GM19043 (cell line): ENCODE results near the gene NPDC1.

Experiments
- ATAC-seq: cut with Tn5 transposase; IDR thresholded peaks from one replicate; pipeline ENCODE4 v1.9.1; 2021; ENCODE audit warnings: low read depth; ENCODE audit not compliant: unreplicated experiment

The NPDC1 gene

DNA sequence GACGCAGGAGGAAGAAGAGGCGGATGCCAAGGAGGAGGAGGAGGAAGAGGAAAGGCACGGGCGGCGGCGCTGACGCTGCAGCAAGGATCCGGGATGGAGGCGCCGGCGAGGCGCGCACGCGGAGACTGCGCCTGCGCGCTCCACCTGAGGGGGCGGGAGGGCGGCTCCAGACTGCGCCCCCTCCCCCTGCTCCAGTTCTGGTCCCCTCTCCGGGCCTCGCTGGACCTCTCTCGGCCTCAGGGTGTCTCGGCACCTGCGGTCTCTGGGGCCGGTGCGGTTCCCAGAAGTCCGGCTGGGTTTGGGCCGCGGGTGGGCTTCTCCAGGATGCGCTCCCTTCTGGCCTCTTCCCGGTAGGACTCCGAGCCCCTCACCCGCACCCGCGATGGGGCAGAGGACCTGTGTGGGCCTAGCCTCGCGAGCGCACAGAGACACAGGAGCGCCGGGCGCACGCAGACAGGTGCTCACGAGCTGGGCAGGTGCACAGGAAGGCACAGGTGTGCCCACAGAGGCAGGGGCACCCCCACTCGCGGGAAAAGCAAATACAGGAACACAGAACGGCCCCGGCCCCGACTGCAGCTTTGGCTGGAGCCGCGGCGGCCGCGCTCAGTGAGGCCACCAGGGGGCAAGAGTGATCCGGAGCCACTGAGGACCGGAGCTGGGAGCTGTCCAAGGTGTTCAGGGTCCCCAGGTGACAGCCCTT is at the start of gene NPDC1:
Gene NPDC1, minus strand, starts transcription at position 90 of the 700 bp plus-strand sequence. CDS start 188 bp downstream, outside the sequence.
- ATAC-seq, result no peak

DNA sequence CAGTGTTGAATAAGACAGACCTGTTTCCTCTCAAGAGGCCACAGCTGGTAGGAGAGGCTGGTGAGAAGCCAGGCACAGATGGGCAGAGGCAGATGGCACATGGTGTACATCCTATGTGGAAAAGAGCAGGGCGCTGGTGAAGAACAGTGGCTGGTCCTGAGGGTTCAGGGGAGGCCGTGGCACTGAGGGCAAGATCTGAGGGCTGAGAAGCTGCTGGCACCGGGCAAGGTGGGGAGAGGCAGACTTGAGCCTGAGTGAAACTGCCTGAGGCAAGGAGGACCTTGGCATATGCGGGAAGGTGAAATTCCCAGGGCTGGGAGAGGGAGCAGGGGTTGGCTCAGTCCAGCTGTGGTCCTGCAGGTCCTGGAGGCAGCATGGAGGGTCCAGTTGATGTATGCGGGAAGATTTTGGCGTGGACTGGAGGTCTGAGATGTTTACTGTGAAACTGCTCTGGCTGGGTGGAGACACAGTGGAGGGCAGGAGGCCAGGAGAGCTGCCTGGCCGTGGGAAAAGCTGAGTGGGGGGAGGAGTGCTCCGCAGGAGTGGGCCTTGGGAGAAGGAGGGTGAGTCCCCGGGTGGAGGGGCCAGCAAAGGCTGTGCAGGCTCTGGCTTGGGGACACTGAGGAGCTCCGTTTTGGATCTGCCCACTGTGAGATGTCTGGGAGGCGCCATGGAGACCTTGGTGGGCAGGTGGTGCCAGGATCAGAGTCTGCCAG is 43.4 kb upstream of the NPDC1 start:
- no peak for ATAC-seq

DNA sequence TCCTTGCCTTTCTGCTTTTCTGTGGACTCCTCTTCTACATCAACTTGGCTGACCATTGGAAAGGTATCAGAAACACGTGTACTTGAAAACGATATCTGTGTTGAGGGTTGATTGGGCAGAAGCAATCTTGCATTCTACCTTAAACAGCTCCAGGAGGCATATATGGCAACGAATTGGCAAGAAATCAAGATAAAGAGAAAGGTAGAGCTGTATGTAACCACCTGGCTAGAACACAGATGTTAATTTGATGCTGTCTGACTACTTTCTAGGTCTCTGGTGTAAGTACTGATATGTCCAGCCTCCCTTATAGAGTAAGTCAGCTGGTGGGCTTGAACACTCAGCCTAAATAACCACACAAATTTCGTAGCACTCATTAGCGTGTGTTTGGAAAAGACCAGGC is 42.1 kb upstream of the NPDC1 start:
- ATAC-seq, result no peak

GRCh38 chr9:137087409-137087925 is 41.5 kb upstream of the NPDC1 start:
- no peak for ATAC-seq

DNA sequence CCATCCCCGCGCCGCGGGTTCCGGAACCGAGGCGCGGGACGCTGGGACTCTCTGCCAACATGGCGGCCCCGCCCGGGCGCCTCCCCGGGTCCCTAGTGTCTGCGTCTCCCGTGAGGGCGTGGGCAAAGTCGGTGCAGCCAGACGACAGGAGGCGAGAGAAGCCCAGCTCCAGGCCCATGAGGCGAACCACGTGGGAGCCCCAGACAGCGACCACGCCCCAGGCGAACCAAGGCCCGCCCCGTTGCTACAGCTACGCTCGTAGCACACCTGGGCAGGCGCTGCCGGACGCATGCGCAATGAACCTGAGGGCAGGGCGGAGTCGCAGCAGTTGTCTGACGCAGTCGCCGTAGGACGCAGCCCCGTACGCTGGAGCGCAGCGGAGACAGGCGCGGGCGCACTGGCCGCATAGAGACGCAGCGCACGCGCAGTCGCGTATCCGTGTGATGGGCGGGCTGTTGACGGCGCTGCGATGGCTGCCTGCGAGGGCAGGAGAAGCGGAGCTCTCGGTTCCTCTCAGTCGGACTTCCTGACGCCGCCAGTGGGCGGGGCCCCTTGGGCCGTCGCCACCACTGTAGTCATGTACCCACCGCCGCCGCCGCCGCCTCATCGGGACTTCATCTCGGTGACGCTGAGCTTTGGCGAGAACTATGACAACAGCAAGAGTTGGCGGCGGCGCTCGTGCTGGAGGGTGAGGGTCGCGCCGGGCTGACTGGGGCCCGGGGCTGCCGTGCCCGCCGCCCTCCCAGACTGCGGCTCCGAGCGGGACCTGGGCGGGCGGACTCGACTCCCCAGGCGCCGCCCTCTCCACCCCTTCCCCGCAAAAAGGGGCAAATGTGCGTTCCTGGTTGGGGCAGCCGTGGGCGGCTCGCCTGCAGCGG is 40.8 kb upstream of the NPDC1 start, which contains the start of gene MAN1B1:
Gene MAN1B1, plus strand, starts transcription at position 455 of the 878 bp plus-strand sequence. Its CDS starts 15 bp downstream, at position 470.
- ATAC-seq, result peak; percentile 82

GRCh38 chr9:137085920-137086530 is 40.0 kb upstream of the NPDC1 start:
- no peak for ATAC-seq

DNA sequence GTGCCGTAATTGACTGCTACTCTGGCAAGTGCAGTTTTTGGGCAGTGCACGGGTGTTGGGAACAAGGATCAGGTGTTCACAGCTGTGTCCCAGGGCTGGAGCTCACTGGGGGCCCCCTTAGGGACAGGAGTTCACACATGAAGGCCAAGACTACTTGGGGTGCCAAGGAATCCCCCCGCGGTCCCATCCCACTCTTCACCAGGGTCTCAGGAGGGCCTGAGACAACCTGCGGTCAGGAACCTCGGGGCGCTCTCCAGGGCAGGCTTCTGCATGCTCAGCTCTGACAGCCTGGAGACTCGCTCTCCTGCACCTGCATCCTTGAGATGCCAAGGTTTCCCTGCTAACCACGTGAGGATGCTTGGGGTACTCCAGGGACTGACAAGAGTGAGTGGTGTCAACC is 38.5 kb upstream of the NPDC1 start:
- ATAC-seq, result no peak

DNA sequence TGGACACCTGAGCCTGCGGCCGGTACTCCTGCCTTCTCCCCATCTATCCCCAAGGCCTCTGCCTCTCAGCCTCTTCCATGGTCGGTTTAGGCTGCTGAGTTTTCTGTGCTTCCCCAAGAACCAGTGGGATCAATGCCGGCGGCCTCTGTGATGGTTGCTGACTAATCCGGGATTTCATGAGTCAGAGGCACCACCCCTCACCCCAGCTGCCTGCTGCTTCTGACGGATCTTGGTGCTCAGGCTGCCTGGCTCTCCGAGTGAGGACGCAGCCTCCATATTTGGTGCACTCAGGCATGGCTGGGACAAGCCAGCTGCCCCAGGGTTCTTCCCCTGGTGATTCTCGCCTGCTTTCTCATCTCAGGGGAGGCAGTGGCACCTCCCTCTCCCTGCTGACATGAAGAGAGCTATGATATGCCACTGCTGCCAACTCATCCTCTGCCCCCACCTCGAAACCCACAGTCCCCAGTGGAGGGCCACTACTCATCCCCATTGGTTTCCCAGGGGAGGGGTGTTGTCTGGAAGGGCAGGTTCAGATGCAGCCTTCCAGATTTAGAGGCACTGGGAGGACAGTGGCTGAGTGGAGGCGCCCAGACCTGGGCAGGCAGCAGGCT is 37.5 kb upstream of the NPDC1 start:
- no peak for ATAC-seq

- ATAC-seq, result no peak
These were observed 36.9 kb upstream of the NPDC1 start for GRCh38 chr9:137082925-137083290.

DNA sequence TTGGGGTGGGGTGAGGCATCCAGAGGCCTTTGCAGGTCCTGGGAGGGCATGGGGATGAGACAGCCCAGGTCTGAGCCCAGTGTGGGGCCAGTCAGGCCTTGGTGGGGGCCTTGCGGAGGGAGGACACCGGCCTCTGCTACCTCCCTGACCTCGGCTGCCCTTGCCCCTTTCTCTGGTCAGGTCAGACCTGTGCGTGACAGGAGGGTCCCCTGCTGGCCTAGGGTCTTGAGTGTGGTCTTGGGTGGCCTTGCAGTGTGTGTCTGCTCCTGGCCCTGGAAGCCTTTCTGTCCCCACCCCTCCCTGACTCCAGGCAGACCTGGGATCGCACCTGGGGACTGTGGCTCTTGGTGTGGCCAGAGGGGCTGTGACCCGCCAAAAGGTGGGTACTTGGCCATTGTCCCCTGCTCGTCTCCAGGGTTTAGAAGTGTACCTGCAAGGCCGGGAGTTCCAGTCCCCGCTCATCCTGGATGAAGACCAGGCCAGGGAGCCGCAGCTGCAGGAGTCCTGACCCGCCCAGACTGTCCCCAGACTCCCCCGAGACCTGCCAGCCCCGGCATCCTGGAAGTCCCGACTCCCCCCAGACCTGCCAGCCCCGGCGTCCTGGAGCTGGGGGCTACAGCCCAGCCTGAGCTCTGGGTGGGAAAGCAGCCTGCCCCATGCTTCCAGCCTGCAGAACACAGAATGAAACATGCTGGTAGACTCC is 36.4 kb upstream of the NPDC1 start:
- no peak for ATAC-seq

DNA sequence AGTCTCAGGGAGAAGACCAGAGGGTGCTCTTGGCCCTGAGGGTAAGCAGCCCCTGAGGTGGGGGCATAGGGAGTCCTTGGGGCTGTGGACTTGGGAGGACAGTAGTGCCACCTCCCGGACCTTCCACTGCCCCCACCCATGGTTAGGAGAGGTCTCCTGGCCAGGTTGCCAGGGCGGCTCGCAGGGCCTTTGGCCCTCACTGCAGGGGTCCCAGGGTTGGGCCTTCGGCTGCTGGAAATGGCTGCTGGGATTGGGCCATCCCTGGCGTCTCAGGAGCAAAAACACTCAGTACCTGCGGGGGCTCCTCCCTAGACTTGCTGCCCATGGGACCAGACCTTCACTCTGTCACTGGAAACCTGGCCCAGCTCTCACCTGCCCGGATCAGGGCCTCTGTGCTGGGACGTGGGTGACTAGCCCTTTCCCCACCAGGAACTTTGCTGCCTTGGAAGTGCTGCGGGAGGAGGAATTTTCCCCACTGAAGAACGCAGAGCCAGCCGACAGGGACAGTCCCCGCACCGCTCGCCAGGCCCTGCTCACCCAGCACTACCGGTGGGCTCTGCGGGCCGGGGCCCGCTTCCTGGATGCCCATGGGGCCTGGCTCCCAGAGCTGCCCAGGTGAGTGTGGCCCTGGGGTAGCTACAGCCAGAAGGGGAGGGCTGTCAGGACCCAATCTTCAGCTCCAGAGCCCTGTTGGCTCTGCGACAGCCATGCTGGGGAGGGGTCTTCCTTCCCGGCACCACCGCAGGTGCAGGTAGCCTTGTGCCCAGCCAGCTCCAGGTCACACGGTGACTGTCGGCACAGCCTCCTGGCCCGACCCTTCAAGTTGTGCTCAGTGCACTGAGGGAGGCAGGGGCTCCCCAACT is 34.5 kb upstream of the NPDC1 start:
- ATAC-seq, result no peak

GRCh38 chr9:137079401-137079787 is 33.4 kb upstream of the NPDC1 start:
- ATAC-seq, result no peak

DNA sequence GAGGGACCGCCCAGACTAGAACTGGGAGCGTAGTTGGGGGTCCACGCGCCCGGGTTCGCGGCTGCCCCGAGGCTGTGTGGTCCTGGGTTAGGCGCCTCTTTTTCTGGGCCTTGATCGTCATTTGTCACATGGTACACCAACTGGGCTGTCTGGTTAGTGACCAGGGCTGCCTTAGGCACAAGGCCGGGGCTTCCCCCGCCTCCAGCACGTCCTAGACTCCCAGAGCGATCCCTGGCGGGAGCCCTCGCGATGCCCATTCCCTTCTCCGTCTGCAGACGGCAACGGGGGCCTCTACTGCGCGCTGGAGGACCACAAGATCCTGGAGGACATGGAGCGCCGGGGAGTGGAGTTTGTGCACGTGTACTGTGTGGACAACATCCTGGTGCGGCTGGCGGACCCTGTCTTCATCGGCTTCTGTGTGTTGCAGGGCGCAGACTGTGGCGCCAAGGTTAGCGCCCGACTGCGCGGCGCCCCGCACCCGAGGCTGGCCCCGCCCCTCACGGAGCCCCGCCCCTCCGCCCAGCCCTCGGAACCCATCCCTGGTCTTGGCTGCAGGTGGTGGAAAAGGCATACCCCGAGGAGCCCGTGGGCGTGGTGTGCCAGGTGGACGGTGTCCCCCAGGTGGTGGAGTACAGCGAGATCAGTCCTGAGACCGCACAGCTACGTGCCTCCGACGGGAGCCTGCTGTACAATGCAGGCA is 32.9 kb upstream of the NPDC1 start:
- no peak for ATAC-seq

DNA sequence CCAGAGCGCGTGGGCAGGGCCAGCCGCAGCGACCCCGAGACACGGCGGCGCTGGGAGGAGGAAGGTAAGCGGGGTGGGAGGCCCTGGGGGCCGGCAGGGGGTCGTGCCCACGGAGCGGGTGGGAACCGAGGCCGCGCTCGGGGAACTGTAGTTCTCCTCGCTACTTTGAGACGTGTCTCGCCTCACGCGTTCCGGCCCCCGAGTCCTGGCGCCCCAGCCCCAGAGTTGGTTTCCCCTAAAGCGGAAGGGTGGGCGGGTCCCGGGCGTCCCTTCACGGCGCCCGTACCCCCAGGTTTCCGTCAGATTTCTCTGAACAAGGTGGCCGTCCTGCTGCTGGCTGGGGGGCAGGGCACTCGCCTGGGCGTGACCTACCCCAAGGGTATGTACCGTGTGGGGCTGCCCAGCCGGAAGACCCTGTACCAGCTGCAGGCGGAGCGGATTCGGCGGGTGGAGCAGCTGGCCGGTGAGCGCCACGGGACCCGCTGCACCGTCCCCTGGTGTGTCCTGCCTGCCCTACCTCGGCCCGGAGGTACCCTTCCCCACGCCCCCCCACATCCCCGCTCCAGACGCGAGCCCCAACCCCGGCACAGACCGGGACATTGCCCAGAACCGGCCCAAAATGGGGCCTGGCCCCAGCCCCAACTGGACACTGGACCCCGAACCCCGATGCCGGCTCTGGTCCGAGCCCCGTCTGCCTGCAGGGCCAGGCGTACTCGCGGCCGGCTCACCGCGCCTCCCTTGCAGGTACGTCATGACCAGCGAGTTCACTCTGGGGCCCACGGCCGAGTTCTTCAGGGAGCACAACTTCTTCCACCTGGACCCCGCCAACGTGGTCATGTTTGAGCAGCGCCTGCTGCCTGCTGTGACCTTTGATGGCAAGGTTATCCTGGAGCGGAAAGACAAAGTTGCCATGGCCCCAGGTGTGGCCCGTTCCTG is 32.0 kb upstream of the NPDC1 start:
- no peak for ATAC-seq

- ATAC-seq, result no peak
These were observed 31.2 kb upstream of the NPDC1 start, which contains the start of gene UAP1L1 for GRCh38 chr9:137077010-137077747. Gene UAP1L1, plus strand, starts transcription at chr9:137077517. Its CDS starts 16 bp downstream, at chr9:137077533.

DNA sequence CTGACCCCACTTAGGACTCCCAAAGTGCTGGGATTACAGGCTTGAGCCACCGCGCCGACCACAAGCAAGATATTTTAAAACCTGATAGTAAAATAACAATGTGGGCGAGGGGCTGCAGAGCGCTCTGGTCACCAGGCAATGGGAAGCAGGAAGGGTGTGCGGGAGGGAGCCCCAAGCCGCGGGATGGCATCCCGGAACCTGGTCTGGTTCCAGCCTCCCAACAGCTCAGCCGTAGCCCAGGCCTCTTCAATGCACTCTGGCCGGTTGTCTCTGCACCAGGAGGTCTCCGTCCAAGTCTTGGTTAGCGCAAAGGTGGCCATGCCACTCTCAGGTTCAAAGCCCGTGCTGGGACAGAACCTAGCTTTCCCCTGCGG is 30.6 kb upstream of the NPDC1 start:
- no peak for ATAC-seq
